Esophagus muscularis mucosa (tissue), 3 donors: ENCODE results near the gene ATG13.

Source experiments
- EP300 ChIP-seq: sonication (generic); formaldehyde crosslinking; IDR thresholded peaks from one replicate; pipeline ENCODE4 v1.6.1; 2017; ENCODE audit warnings: antibody characterized with exemption
- POLR2AphosphoS5 ChIP-seq, 2 donors: sonication (generic); formaldehyde crosslinking; IDR thresholded peaks; one replicate each; pipeline ENCODE4 v1.6.1; 2017; ENCODE audit warnings: antibody characterized with exemption in 2 of 2

DNA sequence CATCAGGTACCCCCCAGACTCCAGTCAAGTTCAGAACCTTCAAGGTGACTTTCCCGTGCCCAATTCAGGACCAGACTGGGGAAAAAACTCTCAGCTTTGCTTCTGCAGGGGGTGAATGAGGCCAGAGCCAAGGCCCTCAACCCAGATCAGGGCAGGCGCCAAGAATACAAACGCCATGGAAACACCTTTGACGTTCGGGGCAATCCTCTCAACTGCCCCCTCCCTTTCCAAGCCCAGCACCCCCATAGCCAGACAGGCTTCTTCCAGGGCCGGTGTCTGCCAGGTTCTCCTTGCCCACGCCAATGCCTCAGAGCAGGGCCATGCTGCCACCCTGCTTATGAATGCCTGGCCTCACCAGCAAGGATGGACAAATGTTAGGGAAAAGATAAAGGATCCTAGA lies 77.3 kb downstream of the ATG13 start:
- TF ChIP-seq POLR2AphosphoS5 (IDR thresholded peaks at IDR 0.05) (no peak), EP300 (no peak)
